ENCODE data around the gene ADH1B.

GRCh38 chr4:99281261-99281660 is 39.9 kb downstream of the ADH1B start:
- no peak for TF ChIP-seq REST (IDR thresholded peaks at IDR 0.05; ENCODE audit: borderline replicate concordance)
- TF ChIP-seq SMC3 (conservative IDR thresholded peaks at IDR 0.05; ENCODE audit: poor library complexity): no peak
- TF ChIP-seq CTCF (IDR thresholded peaks at IDR 0.05; ENCODE audit: poor library complexity, severe bottlenecking): no peak
- no peak for TF ChIP-seq MXI1 (conservative IDR thresholded peaks at IDR 0.05; ENCODE audit: poor library complexity, severe bottlenecking)
- TF ChIP-seq EZH2 (IDR thresholded peaks at IDR 0.05; ENCODE audit: borderline replicate concordance, insufficient read depth, low read length, poor library complexity, severe bottlenecking): no peak
- no peak for TF ChIP-seq POLR2AphosphoS5 (IDR thresholded peaks at IDR 0.05)
